HG03469 (cell line): ENCODE results near the gene UQCRQ.

ENCODE experiments used
- ATAC-seq: cut with Tn5 transposase; IDR thresholded peaks from one replicate; pipeline ENCODE4 v1.9.1; 2021; ENCODE audit warnings: mild to moderate bottlenecking, moderate library complexity, moderate number of reproducible peaks; ENCODE audit not compliant: unreplicated experiment

UQCRQ gene

DNA sequence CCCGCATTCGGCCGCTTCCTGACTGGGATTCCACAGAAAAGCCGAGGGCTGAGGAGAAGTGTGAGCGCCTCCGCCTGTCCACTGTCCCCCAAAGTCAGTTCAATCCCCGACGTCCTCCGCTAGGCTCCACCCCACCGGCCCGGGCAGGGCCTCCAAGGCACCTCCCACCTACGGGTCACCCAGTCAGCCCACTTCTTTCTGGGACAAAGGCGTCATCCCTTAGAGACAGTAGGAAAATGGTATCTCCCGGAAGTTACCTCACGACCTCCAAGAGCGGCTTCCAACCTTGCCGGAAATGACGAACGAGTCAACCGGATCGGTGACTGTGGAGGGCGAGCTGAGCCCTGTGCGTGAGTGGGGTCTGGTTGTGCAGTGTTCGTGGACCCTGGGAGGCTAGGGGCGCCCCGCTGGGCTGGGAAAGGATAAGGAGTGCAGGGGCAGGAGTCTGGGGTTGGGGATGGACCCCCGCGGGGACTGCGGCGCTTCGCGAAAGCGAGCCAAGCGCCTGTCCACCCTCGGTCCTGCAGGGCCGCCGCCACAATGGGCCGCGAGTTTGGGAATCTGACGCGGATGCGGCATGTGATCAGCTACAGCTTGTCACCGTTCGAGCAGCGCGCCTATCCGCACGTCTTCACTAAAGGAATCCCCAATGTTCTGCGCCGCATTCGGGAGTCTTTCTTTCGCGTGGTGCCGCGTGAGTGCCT lies at the start of gene UQCRQ, which contains the start of gene GDF9:
UQCRQ (plus strand) TSS at position 301 of the 704 bp plus-strand sequence; CDS start at position 541, 240 bp downstream.
GDF9 (minus strand) TSS at position 128 of the 704 bp plus-strand sequence. CDS start 1,936 bp downstream, outside the sequence.
- ATAC-seq, result peak; percentile 96

DNA sequence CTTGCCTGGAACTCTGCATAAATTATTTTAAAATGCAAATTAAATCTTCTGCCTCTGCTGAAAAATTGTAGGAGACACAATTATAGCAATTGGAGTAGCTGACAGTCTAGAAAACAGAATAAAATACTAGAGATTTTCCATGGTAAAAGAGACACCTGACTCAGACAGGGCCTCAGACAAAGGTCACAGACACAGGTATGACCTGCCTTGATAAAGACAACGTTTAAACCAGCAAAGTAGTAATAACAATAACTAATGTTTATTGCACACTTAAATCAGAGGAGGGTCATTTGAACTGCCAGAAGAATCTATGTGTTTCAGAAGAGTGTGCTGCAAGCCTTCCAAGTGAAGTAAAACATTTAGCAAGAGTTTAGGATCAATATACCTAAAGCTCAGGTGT lies 49.4 kb upstream of the UQCRQ start:
- ATAC-seq, result no peak

DNA sequence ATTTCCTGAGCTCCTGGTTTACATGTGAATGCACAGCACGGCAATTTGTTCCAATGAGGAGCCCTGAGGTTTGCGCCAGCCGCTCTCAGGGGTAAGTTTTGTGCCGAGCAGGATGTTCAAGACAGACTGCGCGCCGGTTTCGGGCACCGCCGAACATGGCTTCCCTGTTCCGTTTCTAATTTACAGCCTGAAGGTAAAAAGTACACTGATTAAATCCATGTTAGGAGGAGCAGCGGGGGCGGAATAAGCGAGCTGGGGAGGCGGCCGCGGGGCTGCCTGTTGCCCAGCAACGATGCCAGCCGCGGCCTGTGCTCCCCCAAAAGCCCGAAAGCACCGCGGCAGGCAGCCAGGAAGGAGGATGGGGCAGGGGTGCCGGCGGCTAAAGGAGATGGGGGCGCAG lies 47.0 kb upstream of the UQCRQ start:
- ATAC-seq, result no peak

DNA sequence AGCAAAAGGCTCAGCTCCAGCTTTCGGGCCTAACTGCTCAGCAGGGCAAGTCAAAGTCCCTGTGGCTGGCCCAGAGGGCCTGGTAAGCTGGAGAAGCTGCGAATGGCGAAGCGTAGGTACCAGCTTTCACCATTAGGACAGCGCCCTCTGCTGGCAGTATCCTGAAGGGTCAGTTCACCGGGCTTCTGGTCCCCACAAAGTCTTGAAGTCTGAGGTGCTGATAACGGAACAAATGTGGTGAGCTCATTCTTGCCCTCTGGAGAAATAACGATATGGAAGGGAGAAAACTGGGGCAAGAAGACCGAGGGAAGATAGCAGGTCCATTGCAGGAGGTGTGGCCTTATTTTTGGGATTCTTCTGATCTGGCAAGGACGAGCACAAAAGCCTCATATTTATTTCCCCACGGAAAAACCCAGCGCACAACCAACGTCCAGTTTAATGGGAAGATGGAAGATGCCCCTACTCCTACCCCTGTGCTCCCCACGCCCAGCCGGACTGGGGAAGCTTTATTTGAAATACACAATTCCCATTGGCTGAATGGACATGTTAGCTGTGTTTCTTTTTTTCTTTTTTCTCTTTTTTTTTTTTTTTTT lies 46.2 kb upstream of the UQCRQ start:
- ATAC-seq, result no peak

DNA sequence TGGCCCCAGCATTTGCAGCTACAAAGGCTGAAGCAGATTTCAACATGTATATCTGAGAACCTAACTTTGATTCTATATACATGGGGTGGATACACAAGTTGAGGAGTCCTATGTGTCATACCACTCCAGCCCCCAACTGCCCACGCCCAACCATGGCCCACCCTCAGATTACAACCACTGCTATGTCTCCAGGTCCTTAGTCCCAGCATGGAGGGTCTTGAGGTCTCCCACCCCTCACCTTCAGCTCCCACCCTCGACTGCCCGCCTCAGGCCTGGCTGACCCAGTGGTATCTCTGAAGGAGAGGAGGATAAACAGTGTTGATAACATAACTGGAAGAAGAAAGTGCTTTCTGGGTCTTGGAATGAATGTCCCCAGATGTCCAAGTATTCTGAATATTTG lies 45.1 kb upstream of the UQCRQ start:
- ATAC-seq, result no peak

DNA sequence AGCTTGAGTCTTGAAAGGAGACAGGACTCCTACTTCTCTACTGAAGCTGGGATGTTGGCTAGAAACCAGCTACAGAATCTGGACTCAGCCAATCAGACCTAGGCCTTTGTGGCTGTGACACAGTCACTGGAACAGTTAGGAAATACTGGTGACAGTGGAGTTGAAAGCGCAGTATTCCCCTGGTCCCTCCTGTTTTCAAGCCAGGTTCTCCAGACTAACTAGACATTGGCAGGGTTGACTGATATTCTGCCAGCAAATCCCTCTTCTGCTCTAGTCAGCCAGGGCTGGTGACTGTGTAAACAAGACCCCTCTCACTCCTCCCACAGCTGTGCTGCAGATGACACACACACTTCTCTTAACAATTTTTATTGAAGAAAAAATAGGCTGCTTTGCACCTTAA lies 44.7 kb upstream of the UQCRQ start:
- no peak for ATAC-seq

DNA sequence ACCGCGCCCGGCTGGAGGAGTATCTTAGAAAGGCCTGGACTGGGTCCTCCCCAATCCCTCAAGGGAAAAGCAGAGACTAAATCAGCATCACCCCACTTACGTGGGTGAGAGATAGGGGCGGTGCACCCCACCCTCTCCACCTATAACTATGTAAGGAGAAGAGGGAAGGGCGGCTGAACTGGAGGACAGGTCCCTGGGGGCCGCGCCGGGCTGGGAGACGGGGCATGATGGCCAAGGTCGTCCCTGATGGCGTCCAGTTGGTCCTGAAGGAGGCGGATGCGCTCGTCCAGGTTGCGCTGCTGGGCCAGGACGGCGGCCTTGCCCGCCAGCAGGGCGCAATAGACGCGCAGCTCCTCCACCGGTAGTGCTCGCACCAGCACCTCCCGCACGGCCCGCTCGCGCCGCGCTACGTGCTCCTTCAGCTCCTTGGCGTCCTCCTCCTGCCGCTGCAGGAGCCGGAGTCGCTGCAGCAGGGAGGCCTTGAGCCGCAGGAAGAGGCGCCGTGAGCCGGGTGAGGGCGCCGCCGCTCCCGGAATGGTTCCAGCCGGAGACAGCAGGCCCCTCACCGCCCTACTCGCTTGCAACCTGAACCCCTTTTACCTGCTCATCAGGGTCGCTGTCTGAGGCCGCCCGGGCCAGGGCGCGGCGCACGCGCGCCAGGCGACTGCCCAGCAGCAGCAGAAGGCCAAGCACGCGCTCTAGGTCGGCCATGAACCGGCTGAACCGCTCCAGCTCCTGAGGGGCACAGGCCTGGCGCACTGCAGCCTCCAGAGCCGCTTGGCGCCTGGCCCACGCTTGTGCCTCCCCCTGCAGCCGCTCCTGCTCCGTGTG lies 43.6 kb upstream of the UQCRQ start:
- no peak for ATAC-seq

DNA sequence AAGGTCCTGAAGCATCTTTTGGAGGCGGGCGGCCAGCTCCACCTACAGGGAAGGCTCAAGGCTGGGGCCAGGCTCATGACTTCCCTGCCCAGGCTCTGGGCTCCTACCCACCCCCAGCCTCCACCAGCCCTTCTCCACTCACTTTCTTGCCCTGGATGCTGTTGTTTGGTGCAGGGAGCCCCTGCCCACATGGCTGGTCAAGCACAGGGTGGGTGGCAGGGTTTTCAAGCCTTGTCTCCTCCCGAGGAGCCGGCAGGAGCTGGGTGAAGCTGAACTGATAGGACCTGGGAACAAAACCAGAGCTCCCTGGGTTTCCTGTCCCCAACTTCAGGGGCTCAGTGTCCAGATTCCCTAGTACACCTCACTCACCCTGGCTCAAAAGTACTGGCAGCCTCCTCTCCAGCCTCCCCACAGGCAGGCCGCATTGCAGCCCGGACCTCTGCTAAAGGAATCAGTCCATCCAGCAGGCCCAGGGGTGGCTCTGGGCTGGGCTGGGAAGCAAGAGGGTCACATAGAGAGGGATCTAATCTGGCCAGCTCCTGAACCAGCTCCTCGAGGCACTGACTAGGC lies 42.9 kb upstream of the UQCRQ start:
- no peak for ATAC-seq

DNA sequence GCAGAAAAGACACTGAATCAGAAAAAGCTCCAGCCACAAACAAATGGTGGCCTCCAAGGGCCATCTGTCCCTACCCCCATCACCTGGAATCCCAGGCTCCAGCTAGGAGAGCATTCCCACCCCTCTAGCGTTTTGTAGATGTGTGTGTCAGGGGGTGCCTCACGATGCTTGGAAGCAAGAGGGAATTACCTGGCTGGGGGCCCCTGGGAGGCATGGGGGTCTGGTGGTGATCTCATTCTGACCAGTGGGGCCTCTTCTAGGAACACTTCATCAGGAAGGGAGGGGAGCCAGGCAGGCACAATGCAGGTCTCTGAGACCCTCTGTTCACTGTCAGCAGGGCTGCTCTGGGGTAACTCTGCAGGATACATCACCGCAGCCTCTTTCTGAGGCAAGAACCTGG lies 42.0 kb upstream of the UQCRQ start:
- ATAC-seq, result no peak

DNA sequence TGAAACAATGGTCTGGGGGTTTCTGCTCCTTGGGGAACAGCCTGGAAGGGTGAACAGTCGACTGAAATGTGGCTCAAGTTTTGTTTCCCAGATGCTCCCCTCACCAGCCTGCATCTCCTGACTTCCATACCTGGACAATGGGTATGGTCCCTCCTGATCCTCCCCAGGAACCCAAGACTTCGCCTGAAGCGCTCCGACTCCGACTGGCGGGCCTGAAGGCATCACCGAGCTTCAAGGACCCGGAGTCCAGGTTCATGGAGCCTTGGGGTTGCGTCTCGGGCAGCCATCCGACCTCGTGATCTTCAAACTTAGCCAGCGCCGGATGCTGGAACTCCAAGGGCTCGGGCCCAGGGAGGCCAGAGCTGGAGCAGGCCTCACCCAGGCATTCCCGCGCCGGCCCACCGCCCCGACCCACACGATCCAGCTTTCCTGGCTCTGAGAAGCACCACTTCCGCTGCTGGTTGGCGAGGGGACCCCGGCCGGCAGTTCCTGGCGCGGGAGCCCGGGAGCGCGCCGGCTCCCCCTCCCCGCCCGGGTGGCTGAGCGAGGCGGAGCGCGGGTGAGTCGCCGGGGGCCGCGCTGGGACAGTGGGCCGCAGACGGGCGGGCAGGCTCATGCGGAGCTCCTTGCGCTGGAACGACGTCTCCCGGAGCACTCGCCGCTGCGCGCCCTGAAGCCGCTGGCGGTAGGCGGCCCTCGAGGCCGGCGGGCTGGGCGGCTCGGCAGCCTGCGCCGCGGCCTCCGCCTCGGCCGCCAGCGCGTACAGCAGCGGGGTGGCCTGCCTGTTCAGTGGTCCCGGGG lies 41.2 kb upstream of the UQCRQ start:
- no peak for ATAC-seq

DNA sequence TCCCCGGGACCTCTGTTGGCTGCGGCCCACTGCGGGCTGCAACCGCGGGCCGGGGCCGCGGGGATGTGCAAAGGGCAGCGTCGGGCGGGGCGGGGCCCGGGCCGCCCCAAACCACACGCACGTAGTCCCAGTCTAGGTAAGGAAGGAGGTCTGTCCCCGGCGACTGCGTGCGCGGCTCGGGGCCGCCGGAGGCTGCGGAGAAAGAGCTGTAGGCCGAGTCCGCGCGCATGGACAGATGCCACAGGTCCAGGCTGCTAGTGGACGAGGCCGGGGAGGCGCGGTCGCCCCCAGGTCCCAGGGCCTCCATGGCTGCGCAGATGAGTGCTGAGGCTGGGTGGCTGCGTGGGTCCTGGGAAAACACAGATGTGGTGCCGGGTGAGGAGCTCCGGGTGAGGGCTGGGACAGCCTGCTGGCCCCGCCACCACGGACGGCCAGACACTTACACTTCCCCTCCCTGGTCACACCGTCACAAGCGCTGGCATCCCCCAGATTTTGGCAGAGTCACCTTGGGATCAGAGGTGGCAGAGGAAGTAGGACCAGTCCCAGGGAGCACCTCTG lies 40.5 kb upstream of the UQCRQ start:
- no peak for ATAC-seq

DNA sequence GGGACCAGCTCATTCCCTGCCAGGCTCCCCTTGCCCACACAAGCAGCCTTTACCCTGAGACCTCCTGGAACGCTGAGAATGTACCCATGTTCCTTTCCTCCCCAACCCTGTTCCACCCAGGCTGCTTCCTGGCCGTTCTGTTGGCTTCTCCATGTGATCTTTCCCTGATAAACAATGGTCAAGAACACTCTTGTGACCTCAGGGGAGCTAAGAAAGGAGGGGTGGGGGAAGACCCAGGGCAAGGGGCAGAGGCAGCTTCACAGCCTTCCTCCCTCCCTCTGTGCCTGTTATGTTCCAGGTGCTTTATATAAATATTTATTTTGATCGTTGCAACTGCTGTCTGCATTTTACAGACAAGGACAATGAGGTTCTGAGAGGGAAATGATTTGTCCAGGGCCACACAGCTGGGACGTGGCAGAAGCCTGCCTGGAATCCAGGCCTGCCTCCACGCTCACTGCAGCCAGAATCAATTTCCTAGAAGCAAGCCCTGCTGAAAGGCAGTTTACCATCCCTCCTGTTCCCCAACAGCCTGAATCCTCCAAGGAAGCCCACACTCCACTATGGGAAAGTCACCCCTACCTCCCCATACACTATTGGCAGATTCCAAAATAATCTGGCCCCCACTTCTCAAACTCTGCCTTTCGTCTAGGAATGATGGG lies 39.9 kb upstream of the UQCRQ start:
- ATAC-seq, result no peak

DNA sequence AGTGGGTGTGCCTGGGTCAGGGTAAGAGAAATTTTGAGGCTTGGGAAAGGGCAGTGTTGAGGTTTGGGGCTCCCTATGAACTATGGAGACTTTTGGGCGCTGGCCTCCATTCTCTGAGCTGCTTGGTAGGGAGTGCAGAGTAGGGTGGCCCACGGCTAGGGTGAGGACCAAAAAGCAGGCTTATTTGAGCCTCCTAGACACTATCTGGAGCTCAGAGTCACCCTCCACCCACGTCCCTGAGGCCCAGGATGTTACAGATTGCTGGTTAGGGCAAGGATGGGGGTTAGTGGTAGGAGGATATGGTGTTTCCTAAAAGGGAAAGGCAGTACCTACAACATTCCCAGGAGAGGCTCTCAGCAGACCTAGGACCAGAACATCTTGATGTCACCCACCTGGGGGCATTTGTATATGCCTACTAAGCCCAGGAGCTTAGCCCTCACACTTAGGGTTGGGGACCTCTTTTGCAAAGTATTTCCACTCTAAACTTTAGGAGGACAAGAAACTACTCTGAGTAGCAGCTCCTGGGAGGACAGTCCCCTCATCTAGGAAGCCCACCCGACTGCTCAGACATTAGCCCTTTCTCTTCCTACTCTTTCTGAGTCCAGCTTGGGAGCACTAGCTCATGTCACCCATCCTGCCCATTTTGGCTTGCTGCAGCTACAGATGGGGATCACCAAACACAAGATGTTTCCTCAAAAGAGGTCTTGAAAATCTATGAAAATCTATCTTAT lies 38.3 kb upstream of the UQCRQ start:
- no peak for ATAC-seq

DNA sequence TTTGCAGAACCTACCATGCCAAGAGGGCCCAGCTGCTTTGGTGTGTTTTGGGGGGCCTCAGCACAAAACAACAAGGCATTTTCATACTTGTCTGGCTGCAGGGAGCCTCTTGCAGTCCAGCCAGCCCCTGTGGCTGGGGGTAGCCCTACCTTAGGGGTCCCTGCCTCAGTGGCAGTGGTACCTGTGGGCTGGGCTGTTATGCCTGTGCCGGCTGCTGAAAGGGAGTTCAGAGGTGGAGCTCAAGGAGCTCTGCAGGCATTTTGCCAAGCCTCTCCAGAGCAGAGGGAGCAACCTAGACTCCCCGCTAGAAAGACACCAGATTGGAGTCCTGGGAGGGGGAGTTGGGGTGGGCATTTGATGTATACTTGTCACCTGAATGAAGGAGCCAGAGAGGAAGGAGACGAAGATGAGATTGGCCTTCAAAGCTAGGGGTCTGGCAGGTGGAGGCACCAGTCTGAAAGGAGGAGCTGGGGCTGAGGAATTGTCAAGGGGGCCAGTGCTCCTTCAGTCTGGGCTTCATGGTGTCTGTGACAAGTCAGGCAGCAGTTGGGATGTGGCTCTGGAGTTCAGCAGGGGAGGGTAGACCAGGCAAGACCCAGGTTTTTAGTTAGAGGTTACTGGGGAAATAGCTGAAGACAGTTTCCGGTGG lies 37.5 kb upstream of the UQCRQ start:
- ATAC-seq, result no peak

DNA sequence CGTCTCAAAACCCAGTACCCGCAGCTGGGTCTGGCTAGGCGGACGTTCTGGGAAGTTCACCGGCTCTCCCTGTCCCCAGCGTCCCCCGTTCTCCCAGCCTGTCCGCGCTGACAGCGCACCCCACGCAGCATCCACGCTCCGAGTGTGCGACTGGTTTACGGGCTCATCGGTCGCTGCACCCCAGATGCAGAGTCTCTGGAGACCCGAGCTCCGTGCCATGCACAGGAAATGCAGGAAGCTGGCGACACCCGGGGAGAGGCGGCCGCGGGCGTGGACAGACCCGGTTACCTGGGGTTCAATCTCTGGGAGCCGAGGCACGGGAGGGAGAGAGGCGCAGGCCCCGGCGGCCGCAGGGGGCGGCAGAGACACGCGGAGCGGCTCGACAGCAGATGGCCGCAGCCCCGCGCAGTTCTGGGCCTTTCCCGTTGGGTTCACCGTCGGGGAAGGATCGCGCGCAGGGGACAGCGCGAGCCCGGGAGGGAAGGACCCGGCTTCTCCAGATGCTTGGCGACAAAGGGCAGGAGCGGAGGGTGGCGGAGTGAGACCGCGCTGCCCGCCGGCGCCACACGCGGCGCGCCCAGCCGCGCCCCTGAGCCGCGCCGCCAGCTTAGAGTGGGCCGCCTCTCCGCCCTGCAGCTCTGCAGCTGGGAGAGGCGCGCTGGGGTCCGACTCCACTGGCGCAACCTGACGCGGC lies 36.6 kb upstream of the UQCRQ start:
- peak; percentile 37 for ATAC-seq

DNA sequence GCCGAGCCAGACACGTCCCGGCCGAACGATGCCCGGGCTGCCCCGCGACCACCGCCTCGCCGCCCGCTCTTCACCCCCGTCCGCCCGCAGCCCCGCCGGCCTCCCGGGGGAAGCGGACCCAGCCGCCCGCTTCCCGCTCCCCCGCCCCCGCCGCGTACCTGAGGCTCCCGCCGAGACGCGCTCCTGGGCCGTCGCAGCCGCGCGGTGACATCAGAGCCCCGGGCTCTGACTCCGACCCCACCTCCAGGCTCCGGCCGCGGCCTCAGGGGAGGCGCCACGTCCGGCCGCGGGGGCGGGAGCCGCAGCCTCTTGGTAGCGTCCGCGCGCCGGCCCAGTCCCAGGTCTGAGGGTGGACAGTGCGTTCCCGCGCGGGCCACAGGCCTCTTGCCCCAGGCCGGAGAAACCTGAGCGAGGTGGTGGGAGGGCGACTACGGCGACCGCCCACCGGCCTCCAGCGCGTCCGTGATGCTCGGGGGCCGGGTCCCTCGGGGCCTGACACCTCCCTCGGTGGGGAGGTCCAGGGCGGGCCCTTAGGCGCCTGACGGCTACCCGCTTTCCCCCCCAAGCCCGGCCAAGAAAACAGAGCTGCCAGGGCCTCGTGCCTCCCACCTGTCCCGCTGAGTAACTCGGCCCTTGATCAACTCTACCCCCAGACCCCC lies 35.9 kb upstream of the UQCRQ start, which contains the start of gene SHROOM1:
SHROOM1 (minus strand) TSS at position 212 of the 659 bp plus-strand sequence. CDS start 4,507 bp downstream, outside the sequence.
- ATAC-seq, result peak; percentile 39
